Adipocyte (in vitro differentiated cells): Measurements from ENCODE around the gene LPGAT1.

Experiments
- DNase-seq: peaks from one replicate; pipeline ENCODE4 v3.0.0-alpha.2; 2015; ENCODE audit warnings: low read depth
- H3K27me3 ChIP-seq: replicated peaks from 2 replicates; pipeline ENCODE4 v1.7.0; 2013; ENCODE audit warnings: mild to moderate bottlenecking, low read length, moderate library complexity; ENCODE audit not compliant: control insufficient read depth, insufficient read depth
- H3K36me3 ChIP-seq: 2 replicates; pipeline ENCODE4 v1.7.0; 2013; ENCODE audit warnings: low read length, mild to moderate bottlenecking, moderate library complexity; ENCODE audit not compliant: control insufficient read depth, insufficient read depth, severe bottlenecking
- H3K4me1 ChIP-seq: 2 replicates; pipeline ENCODE4 v1.7.0; 2013; ENCODE audit warnings: mild to moderate bottlenecking, low read length, moderate library complexity; ENCODE audit not compliant: control insufficient read depth, insufficient read depth
- H3K4me3 ChIP-seq: 2 replicates; pipeline ENCODE4 v1.7.0; 2013; ENCODE audit warnings: mild to moderate bottlenecking, low read length, moderate library complexity
- H3K9ac ChIP-seq: 2 replicates; pipeline ENCODE4 v1.7.0; 2013; ENCODE audit warnings: mild to moderate bottlenecking, low read length, moderate library complexity
- H3K9me3 ChIP-seq: 2 replicates; pipeline ENCODE4 v1.7.0; 2013; ENCODE audit warnings: mild to moderate bottlenecking, low read length, moderate library complexity; ENCODE audit not compliant: control insufficient read depth

Gene LPGAT1

DNA sequence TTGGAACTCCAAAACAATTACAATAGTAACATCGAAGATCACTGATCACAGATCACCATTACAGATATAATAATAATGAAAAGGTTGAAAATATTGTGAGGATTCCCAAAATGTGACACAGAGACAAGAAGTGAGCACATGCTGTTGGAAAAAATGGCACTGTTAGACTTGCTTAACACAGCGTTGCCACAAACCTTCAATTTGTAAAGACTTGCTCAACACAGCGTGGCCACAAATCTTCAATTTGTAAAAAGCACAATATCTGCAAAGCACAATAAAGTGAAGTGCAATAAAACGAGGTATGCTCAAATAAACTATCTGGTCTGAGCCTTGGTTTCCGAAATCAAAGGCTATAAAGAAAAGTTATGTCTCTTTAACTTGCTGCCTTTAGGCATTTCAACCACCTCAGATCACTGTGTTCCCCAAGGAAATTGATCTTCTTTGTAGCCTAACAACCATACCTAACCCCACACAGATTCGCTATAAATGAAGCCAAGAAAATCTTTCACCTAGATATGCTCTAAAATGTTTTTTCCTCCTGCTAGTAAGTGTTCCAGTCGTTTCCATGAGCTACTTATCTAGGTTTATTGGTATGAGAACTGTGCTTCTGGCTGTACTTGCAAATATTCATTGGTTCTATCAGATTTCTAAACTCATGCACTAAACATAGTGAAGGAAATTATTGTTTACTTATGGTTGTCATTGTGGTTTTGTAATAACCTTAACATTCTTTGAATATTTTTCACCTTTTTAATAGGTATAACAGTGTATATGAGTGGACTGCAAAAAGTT, 13.1 kb upstream of the LPGAT1 start:
- Histone ChIP-seq H3K36me3 (no peaks in the 10 kb centered on the region), H3K27me3 (peaks cover 6% of the 10 kb centered on the region), H3K9me3 (no peaks in the 10 kb centered on the region), H3K4me3 (no peak overlapping the region), H3K9ac (no peak overlapping the region), H3K4me1 (no peaks in the 10 kb centered on the region)
- no peak for DNase-seq

DNA sequence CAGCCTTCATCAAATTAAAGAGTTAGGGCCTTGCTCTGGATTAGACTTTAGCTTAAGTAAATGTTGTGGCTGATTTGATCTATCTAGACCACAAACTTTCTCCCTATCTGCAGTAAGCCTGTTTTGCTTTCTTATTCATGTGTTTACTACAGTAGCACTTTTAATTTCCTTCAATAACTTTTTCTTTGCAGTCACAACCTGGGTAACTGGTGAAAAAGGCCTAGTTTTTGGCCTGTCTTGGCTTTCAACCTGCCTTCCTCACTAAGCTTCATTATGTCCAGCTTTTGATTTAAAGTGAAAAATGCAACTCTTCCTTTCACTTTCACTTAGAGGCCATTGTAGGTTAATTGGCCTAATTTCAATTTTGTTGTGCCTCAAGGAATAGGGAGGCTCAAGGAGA, 12.5 kb upstream of the LPGAT1 start:
- H3K36me3 ChIP-seq: no peaks in the 10 kb centered on the region
- H3K4me1 ChIP-seq: no peaks in the 10 kb centered on the region
- H3K4me3 ChIP-seq: no peak overlapping the region
- H3K27me3 ChIP-seq: peaks cover 6% of the 10 kb centered on the region
- no peak overlapping the region for H3K9ac ChIP-seq
- DNase-seq: no peak
- no peaks in the 10 kb centered on the region for H3K9me3 ChIP-seq

DNA sequence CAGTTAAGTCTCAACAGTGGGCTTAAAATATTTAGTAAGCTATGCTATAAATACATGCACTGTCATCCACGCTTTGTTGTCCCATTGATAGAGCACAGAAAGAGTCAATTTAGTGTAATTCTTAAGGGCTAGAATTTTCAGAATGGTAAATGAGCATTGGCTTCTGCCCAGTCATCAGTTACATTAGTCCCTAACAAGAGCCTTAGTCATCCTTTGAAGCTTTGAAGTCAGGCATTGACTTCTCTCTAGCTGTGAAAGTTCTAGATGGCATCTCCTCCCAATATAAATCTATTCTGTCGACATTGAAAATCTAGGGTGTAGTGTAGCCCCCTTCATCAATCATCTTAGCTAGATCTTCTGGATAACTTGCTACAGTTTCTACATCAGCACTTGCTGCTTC, 12.0 kb upstream of the LPGAT1 start:
- Histone ChIP-seq H3K9ac (no peak overlapping the region), H3K9me3 (no peaks in the 10 kb centered on the region), H3K4me3 (no peak overlapping the region), H3K4me1 (no peaks in the 10 kb centered on the region), H3K27me3 (peaks cover 6% of the 10 kb centered on the region), H3K36me3 (no peaks in the 10 kb centered on the region)
- DNase-seq: no peak

GRCh38 chr1:211839106-211839505, 8.5 kb upstream of the LPGAT1 start:
- H3K9me3 ChIP-seq: no peaks in the 10 kb centered on the region
- no peak overlapping the region for H3K9ac ChIP-seq
- no peaks in the 10 kb centered on the region for H3K4me1 ChIP-seq
- no peak for DNase-seq
- H3K4me3 ChIP-seq: no peak overlapping the region
- peaks cover 11% of the 10 kb centered on the region for H3K27me3 ChIP-seq
- H3K36me3 ChIP-seq: no peaks in the 10 kb centered on the region

- H3K27me3 ChIP-seq: peaks cover 4% of the 10 kb centered on the region
- no peaks in the 10 kb centered on the region for H3K9me3 ChIP-seq
- no peaks in the 10 kb centered on the region for H3K36me3 ChIP-seq
- H3K4me1 ChIP-seq: peaks cover 8% of the 10 kb centered on the region
- no peak for DNase-seq
- H3K9ac ChIP-seq: no peak overlapping the region
- H3K4me3 ChIP-seq: no peak overlapping the region
Observed at GRCh38 chr1:211833174-211833820, 2.7 kb upstream of the LPGAT1 start.

DNA sequence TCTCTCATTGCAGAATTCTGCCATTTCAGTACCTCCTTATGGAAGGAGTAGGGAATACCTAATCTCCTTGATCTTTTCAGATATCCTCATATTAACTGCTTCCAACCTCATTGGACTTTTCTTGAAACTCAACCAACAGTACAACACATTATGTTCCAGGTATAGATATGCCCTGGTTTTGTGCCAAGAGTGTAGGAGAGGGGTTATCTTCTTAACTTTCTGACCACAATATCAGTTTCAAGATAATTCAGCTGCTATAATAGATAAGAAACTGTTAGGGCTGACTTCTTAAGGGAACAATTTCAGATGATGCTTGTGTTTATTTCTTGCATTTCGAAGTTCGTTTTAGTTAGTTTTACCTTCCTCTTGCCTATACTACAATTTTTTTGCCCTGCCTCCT, 2.1 kb upstream of the LPGAT1 start:
- DNase-seq: no peak
- H3K4me3 ChIP-seq: no peak overlapping the region
- H3K4me1 ChIP-seq: peaks cover 8% of the 10 kb centered on the region
- no peaks in the 10 kb centered on the region for H3K9me3 ChIP-seq
- H3K9ac ChIP-seq: no peak overlapping the region
- peaks cover 4% of the 10 kb centered on the region for H3K27me3 ChIP-seq
- H3K36me3 ChIP-seq: no peaks in the 10 kb centered on the region

- no peak overlapping the region for H3K9ac ChIP-seq
- DNase-seq: no peak
- H3K27me3 ChIP-seq: peaks cover under 1% of the 10 kb centered on the region
Observed at GRCh38 chr1:211831558-211832323, 1.2 kb upstream of the LPGAT1 start.

DNA sequence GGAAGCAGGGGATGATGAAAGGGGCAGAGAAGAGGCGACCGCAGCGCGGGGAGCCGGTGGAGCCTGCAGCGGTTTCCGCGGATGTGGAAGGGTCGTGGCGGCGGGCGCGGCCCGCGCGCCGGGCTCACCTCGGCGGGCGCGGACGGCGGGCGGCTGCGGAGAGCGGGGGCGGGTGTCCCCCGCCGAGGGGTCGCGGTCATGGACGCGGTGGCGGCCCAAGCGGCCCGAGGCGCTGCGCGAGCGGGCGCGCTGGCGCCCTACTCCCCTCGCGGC, 572 bp downstream of the LPGAT1 start:
- H3K36me3 ChIP-seq: no peaks in the 10 kb centered on the region
- peaks cover 11% of the 10 kb centered on the region for H3K4me1 ChIP-seq
- no peaks in the 10 kb centered on the region for H3K27me3 ChIP-seq
- no peaks in the 10 kb centered on the region for H3K9me3 ChIP-seq
- H3K4me3 ChIP-seq: peak overlapping the region; percentile 84
- peak overlapping the region; percentile 86 for H3K9ac ChIP-seq
- DNase-seq: peak; percentile 63

More at GRCh38 chr1:211831558-211832323, 1.2 kb upstream of the LPGAT1 start:
- Histone ChIP-seq H3K36me3 (no peaks in the 10 kb centered on the region), H3K4me1 (peaks cover 9% of the 10 kb centered on the region), H3K4me3 (no peak overlapping the region), H3K9me3 (no peaks in the 10 kb centered on the region)

DNA sequence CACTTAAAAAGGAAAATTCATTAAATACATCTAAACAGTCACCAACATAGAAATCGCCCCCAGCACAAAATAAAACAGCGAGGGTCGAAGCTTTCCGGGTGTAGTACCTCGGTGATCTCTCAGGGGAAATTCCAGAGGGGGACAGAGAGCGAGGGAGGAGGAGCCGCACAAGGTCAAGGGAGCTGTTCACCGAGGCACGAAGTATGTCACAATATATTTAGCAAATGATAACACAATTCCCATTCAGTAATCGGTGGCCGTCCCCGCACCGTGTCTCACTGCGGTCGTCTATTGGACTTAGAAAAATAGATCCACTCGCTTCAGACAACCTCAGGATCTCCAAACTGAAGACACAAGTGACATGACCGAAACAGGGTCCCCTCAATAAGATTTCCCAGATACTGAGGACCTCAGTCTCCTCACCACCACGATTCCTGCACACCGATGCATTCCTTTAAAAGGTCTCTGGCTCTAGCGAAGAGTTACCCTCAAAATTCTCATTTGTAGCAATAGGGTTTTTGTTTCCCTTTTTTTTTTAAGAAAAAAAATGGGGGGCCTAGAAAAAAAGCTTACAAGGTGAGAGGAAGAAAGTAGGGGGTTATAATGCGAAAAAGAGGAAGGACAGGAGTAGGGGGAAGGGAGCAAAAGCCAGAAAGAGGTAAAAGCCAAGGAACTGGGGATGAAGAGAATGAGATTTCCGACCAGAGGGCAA, 1.1 kb downstream of the LPGAT1 start:
- H3K9me3 ChIP-seq: no peaks in the 10 kb centered on the region
- peak overlapping the region; percentile 84 for H3K4me3 ChIP-seq
- DNase-seq: peak; percentile 67
- no peaks in the 10 kb centered on the region for H3K36me3 ChIP-seq
- peaks cover 11% of the 10 kb centered on the region for H3K4me1 ChIP-seq
- H3K27me3 ChIP-seq: no peaks in the 10 kb centered on the region
- peak overlapping the region; percentile 86 for H3K9ac ChIP-seq

- no peaks in the 10 kb centered on the region for H3K27me3 ChIP-seq
- no peak for DNase-seq
Observed at GRCh38 chr1:211828584-211829342, 1.8 kb downstream of the LPGAT1 start.

More at GRCh38 chr1:211828584-211829342, 1.8 kb downstream of the LPGAT1 start:
- peak overlapping the region; percentile 84 for H3K4me3 ChIP-seq
- no peak overlapping the region for H3K9ac ChIP-seq
- no peaks in the 10 kb centered on the region for H3K9me3 ChIP-seq
- H3K36me3 ChIP-seq: no peaks in the 10 kb centered on the region
- peaks cover 11% of the 10 kb centered on the region for H3K4me1 ChIP-seq
